NB4 (cell line): ENCODE measurements around the gene AP4M1.

Experiments used
- DNase-seq: peaks from one replicate; pipeline ENCODE4 v3.0.0; 2010; ENCODE audit warnings: low read depth
- H3K4me3 ChIP-seq: one replicate; pipeline ENCODE4 v1.5.1; 2011; ENCODE audit warnings: mild to moderate bottlenecking, low read depth, low read length, moderate library complexity
- CTCF ChIP-seq: IDR thresholded peaks from one replicate; pipeline ENCODE4 v1.5.1; 2012; ENCODE audit warnings: low read depth, low read length
- MAX ChIP-seq: IDR thresholded peaks from 2 replicates; pipeline ENCODE4 v1.6.1; 2011; ENCODE audit warnings: low read depth, low read length
- MYC ChIP-seq: IDR thresholded peaks from 2 replicates; pipeline ENCODE4 v1.6.1; 2011; ENCODE audit warnings: low read depth, low read length
- POLR2A ChIP-seq: IDR thresholded peaks from 2 replicates; pipeline ENCODE4 v1.6.1; 2011; ENCODE audit warnings: mild to moderate bottlenecking; ENCODE audit not compliant: insufficient read length; ENCODE audit errors: extremely low read depth

The AP4M1 gene

DNA sequence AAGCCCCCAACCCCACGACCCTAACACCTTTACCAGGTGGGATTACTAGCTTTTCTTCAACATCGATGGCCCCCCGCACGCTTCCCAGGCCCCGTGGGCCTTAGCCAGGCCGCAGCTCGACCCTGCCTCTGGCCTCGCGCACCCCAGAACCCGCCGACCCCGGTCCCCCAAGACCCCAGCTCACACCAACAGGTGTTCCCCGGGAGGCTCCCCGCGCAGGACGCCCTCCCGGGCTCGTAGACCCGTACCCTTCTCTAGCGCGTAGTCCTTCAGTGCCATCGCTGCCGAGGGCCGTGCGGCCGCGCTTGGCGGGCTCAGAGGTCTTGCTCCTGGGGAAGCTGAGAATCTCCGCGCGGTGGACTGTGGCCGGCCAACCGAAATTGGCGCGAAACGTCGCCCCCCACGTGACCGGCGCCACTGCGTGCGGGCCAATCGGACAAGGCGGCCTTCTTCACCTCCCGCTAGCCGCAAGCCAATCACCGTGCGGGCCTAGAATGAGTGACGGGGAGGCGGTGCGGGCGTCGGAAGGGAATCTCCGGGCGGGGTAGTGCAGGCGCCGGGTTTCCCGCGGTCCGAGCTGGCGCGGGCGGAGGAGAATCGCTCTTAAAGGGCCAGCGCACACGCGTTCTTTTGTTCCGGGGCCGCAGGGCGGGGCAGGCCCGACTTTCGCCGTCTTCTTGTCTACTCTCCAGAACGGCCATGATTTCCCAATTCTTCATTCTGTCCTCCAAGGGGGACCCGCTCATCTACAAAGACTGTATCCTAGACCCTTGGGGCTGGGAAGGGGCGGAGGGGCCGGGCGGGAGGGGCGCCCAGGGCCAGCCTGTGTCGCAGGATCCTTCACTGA lies at the start of gene AP4M1, which contains the start of gene MCM7:
TSS of gene AP4M1 (plus strand) at position 628 of the 847 bp plus-strand sequence. CDS start at position 700, 72 bp downstream.
TSS of gene MCM7 (minus strand) at position 382 of the 847 bp plus-strand sequence. CDS start at position 279, 103 bp downstream.
- H3K4me3 ChIP-seq, result peak within 1 kb of the TSS; percentile 99
- TF ChIP-seq MYC (peak; percentile 94), MAX (peak; percentile 99), CTCF (no peak), POLR2A (peak; percentile 90)
- DNase-seq, result peak; percentile 100

DNA sequence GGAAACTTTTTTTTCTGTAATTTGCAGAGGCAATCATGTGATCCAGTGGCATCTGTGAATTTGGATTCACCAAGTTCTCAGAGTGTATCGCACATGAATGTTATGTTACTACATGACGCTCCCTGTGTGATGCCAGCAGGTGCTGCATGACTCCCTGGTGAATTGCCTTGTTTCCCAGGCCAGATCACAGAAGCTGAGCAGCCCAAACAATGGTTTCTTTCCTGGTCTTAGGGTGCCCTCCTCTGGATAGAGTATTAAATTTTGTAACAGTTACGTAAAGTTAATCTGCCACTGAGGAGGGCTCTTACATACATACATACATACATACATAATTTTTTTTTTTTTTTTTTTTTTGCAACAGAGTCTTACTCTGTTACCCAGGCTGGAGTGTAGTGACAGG lies 48.2 kb upstream of the AP4M1 start:
- no peak overlapping the region for H3K4me3 ChIP-seq
- DNase-seq, result peak; percentile 79
- TF ChIP-seq CTCF, result peak; percentile 24
- no peak for TF ChIP-seq POLR2A
- TF ChIP-seq MYC, result no peak

- no peak overlapping the region for H3K4me3 ChIP-seq
- DNase-seq, result no peak
- no peak for TF ChIP-seq CTCF
- no peak for TF ChIP-seq MYC
- TF ChIP-seq MAX, result no peak
Observed at GRCh38 chr7:100057006-100057405, 44.4 kb upstream of the AP4M1 start.

DNA sequence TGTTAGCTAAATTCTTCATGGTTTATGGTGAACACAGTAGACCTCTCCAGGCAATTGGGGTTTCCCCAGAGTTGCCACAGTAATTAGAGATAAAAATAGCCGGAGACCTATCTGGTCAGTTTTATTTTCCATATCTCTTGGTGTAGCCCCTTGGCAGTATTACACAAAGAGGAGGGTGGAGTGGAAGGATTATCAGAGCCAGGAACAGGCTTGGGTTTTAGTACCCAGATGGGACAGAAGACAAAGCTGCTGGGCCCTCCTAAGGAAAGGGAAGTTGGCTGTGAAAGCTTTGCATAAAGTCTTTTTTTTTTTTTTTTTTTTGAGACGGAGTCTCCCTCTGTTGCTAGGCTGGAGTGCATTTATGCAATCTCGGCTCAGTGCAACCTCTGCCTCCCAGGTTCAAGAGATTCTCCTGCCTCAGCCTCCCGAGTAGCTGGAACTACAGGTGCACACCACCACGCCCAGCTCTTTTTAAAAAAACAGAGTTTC lies 42.1 kb upstream of the AP4M1 start:
- TF ChIP-seq MAX (no peak), CTCF (no peak), POLR2A (no peak), MYC (no peak)
- no peak overlapping the region for H3K4me3 ChIP-seq
- no peak for DNase-seq

GRCh38 chr7:100061518-100062193 lies 39.8 kb upstream of the AP4M1 start:
- TF ChIP-seq CTCF, result no peak
- no peak for DNase-seq

DNA sequence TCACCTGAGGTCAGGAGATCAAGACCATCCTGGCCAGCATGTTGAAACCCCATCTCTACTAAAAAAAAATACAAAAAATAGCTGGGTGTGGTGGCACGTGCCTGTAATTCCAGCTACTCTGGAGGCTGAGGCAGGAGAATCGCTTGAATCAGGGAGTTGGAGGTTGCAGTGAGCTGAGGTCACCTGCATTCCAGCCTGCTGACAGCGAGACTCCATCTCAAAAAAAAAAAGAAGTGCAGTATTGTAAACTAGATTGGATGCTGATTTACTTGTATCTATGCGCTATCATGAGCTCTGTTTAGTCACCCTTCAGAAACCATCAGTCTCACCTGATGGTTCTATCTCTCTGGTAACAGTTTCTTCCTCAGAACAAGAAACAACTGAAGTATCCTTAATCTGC lies 38.1 kb upstream of the AP4M1 start:
- H3K4me3 ChIP-seq, result no peak overlapping the region
- no peak for TF ChIP-seq CTCF
- TF ChIP-seq MAX, result no peak
- TF ChIP-seq POLR2A, result no peak
- no peak for TF ChIP-seq MYC
- DNase-seq, result no peak

More at GRCh38 chr7:100061518-100062193, 39.8 kb upstream of the AP4M1 start:
- no peak overlapping the region for H3K4me3 ChIP-seq
